Panc1 (cell line): ENCODE data around the gene GNRHR. TPM values are rescaled to one million over a fixed set of nuclear protein-coding genes. Genes with fewer than 3 reads are reported as not detected.
"Not testable (repeated sequence)": the region's sequence is repeated elsewhere in the genome, so short reads cannot be mapped to it uniquely, and the experiment has no call there.

ENCODE experiments used
- ATAC-seq: fragments of 200-7000 bp; cut with Tn5 transposase; 2 replicates; pipeline ENCODE4 v1.9.1; 2020; ENCODE audit warnings: mild to moderate bottlenecking, moderate library complexity
- BruUV-seq: library from RNA; stranded (reverse); fragments of 400-500 nt; replicated peaks from 2 replicates; lab custom pipeline; 2021; lab: Mats Ljungman, UMichigan
- CTCF ChIA-PET: fragments of 300-600 bp; sonication (Branson Sonifier 250); formaldehyde crosslinking; loops from one replicate; lab custom pipeline; 2022; ENCODE audit warnings: antibody characterized with exemption; lab: Charles Lee
- POLR2A ChIA-PET: fragments of 300-600 bp; sonication (Branson Sonifier 250); formaldehyde crosslinking; loops from one replicate; lab custom pipeline; 2022; ENCODE audit warnings: antibody characterized with exemption; lab: Charles Lee
- DNase-seq: peaks from one replicate; pipeline ENCODE4 v3.0.0-alpha.2; 2010; ENCODE audit warnings: low read depth, low spot score
- H3K27ac ChIP-seq: 2 replicates; pipeline ENCODE4 v1.5.1; 2011; ENCODE audit warnings: mild to moderate bottlenecking, low read length, inconsistent platforms
- H3K27me3 ChIP-seq: fragments of 200-500 bp; sonication (Bioruptor generic); 2 replicates; pipeline ENCODE4 v1.6.0; 2014; ENCODE audit warnings: low read length, inconsistent platforms; ENCODE audit not compliant: control insufficient read depth, insufficient read depth
- H3K36me3 ChIP-seq: fragments of 200-500 bp; sonication (Bioruptor generic); 2 replicates; pipeline ENCODE4 v1.5.1; 2014; ENCODE audit warnings: inconsistent platforms, mild to moderate bottlenecking, low read length, moderate library complexity; ENCODE audit not compliant: control insufficient read depth, insufficient read depth
- H3K4me1 ChIP-seq: 2 replicates; pipeline ENCODE4 v1.5.1; 2011; ENCODE audit warnings: inconsistent platforms, mild to moderate bottlenecking, low read length, moderate library complexity; ENCODE audit not compliant: control insufficient read depth, insufficient read depth
- H3K4me3 ChIP-seq, 2 experiments: 2 replicates each; pipeline ENCODE4 v1.5.1; 2011 to 2012; ENCODE audit warnings: low read depth in 2 of 2, low read length in 2 of 2, mild to moderate bottlenecking in 2 of 2, inconsistent platforms in 1 of 2, moderate library complexity in 1 of 2
- H3K9me3 ChIP-seq: fragments of 200-500 bp; sonication (Bioruptor generic); 2 replicates; pipeline ENCODE4 v1.5.1; 2014; ENCODE audit warnings: low read depth, mild to moderate bottlenecking, inconsistent platforms, low read length, moderate library complexity; ENCODE audit not compliant: control insufficient read depth, insufficient read depth
- CTCF ChIP-seq: fragments of 450-650 bp; IDR thresholded peaks from 2 replicates; pipeline ENCODE4 v1.5.1; 2017; ENCODE audit warnings: mild to moderate bottlenecking
- POLR2AphosphoS5 ChIP-seq: IDR thresholded peaks from 2 replicates; pipeline ENCODE4 v1.6.1; 2012; ENCODE audit warnings: mild to moderate bottlenecking, low read depth, low read length, moderate library complexity
- REST ChIP-seq, 2 experiments: IDR thresholded peaks; 2 replicates each; pipeline ENCODE4 v1.6.1; 2011 to 2012; ENCODE audit warnings: low read depth in 2 of 2, control low read depth in 1 of 2, low read length in 1 of 2, mild to moderate bottlenecking in 1 of 2, moderate library complexity in 1 of 2; ENCODE audit not compliant: insufficient read depth in 1 of 2
- SIN3A ChIP-seq: IDR thresholded peaks from 2 replicates; pipeline ENCODE4 v1.6.1; 2012; ENCODE audit warnings: low read depth, mild to moderate bottlenecking, low read length, moderate library complexity, borderline replicate concordance; ENCODE audit not compliant: insufficient read depth
- TCF7L2 ChIP-seq: IDR thresholded peaks from 2 replicates; pipeline ENCODE4 v1.6.1; 2011; ENCODE audit warnings: mild to moderate bottlenecking, low read depth, low read length, inconsistent platforms
- in situ Hi-C: cut with HindIII; loops from 2 replicates; pipeline ENCODE4 v1.10.0; 2016; ENCODE audit warnings: low sequenced_read_pairs, low pct_unique_long_range_greater_than_20kb
- intact Hi-C: fragments of 100-400 bp; cut with micrococcal nuclease; formaldehyde crosslinking; loops from one replicate; pipeline ENCODE4 v1.10.0; 2022; ENCODE audit not compliant: unreplicated experiment
- total RNA-seq: library from RNA; stranded (reverse); gene quantifications from one replicate; pipeline ENCODE4 v1.2.1, GENCODE V29; 2021; ENCODE audit not compliant: unreplicated experiment

The GNRHR gene
- total RNA-seq, 1 experiment from 2014 or later, result not detected

DNA sequence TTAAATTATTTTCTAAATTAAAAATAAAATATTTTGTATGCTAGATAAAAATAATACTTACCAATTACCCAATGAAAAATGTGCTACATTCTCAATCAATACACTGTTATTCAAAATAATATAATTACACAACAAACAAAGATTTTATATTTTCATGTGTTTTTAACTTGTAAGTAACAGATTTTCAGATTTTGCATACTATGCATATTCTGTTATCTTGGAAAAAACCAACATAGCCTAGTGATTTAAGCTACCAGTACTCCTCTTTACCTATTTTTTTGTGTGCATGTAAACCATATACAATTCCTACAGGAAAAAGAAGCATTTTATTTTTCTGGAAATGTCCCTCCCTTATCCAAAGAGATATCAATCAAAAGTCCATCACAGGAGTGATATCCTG, 10.0 kb upstream of the GNRHR start:
- H3K36me3 ChIP-seq, result no peaks in the 10 kb centered on the region
- H3K4me1 ChIP-seq, result no peaks in the 10 kb centered on the region
- no peaks in the 10 kb centered on the region for H3K9me3 ChIP-seq
- CTCF ChIA-PET, result no interaction called here
- POLR2A ChIA-PET, result no interaction called here
- no peak for ATAC-seq
- H3K27me3 ChIP-seq, result no peaks in the 10 kb centered on the region
- intact Hi-C loops, result no loop called here
- no TSS peak for BruUV-seq
- H3K4me3 ChIP-seq, result no peak overlapping the region
- H3K27ac ChIP-seq, result no peak overlapping the region
- in situ Hi-C loops, result no loop called here
- no peak for DNase-seq
- no peak for TF ChIP-seq CTCF
- no peak for TF ChIP-seq TCF7L2

DNA sequence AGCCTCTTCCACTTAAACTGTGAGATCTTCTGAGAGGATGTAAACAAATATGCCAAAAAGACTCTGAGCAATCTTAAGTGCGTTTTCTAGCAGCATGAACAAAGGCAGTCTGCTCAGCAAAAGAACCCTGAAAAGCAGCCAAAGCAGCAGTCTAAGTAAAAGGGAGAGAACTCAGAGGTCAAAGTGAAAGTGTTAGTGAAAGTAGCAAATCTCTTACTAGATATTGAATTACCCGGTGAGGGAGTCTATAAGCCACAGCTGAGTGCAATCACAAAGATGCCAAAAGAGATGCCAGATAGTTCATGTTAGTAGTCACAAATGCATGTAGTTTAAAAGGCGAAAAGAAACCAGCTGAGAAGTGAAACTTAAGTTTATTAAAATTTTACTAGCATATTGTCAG, 7.9 kb upstream of the GNRHR start:
- ATAC-seq (no peak), DNase-seq (no peak)
- H3K36me3 ChIP-seq, result no peaks in the 10 kb centered on the region
- no peaks in the 10 kb centered on the region for H3K27me3 ChIP-seq
- no TSS peak for BruUV-seq
- no peak overlapping the region for H3K27ac ChIP-seq
- no peak overlapping the region for H3K4me3 ChIP-seq
- CTCF ChIA-PET, result no interaction called here
- H3K9me3 ChIP-seq, result no peaks in the 10 kb centered on the region
- in situ Hi-C loops, result no loop called here
- no peaks in the 10 kb centered on the region for H3K4me1 ChIP-seq
- intact Hi-C loops, result no loop called here
- POLR2A ChIA-PET, result no interaction called here
- TF ChIP-seq SIN3A, result no peak
- TF ChIP-seq TCF7L2, result no peak
- TF ChIP-seq POLR2AphosphoS5, result no peak
- no peak for TF ChIP-seq REST (IDR thresholded peaks at IDR 0.05; ENCODE audit: insufficient read depth in 1 of 2, low read depth in 2 of 2, low read length in 1 of 2)
- TF ChIP-seq CTCF, result no peak

GRCh38 chr4:67756991-67757390, 2.8 kb upstream of the GNRHR start:
- in situ Hi-C loops, DNase-seq, CTCF ChIA-PET, H3K4me3 ChIP-seq, H3K36me3 ChIP-seq, H3K9me3 ChIP-seq, intact Hi-C loops, BruUV-seq, H3K27me3 ChIP-seq, H3K27ac ChIP-seq, H3K4me1 ChIP-seq, ATAC-seq, POLR2A ChIA-PET: not testable (repeated sequence)
